B cell (primary cell): ENCODE data around the gene CMPK2.

Experiments used
- CTCF ChIP-seq: fragments of 200-600 bp; IDR thresholded peaks from one replicate; pipeline ENCODE4 v1.8.0; 2022; ENCODE audit warnings: antibody characterized with exemption, mild to moderate bottlenecking
- EZH2 ChIP-seq: IDR thresholded peaks from 2 replicates; pipeline ENCODE4 v1.6.1; 2012; ENCODE audit warnings: borderline replicate concordance, low read depth, mild to moderate bottlenecking, moderate library complexity, low read length; ENCODE audit not compliant: insufficient read depth, poor library complexity, severe bottlenecking

DNA sequence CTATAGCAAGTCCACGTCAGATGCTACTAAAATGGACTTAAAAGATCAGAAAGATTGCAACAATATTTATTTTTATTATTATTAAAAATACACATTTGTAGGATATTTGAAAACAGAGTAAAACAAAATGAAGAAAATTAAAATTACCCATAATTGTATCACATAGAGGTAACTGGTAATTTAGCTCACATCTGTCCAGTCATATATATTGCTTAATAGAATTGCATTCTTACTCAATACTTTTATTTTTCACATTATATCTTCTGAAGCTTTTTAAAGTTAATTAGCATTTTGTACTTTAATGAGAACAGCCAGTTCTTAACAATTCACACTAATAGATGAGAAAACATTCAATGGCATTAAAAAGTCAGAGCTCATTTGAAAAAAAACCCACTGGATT is 40.0 kb upstream of the CMPK2 start:
- TF ChIP-seq CTCF (no peak), EZH2 (no peak)
